ENCODE measurements around the gene TCEAL1.

GRCh38 chrX:103615781-103616371, 12.9 kb upstream of the TCEAL1 start:
- TF ChIP-seq CTCF (IDR thresholded peaks at IDR 0.05; ENCODE audit: poor library complexity, severe bottlenecking) (no peak), EZH2 (IDR thresholded peaks at IDR 0.05; ENCODE audit: borderline replicate concordance, insufficient read depth, low read length, poor library complexity, severe bottlenecking) (no peak), SMC3 (conservative IDR thresholded peaks at IDR 0.05; ENCODE audit: poor library complexity) (no peak), RAD21 (conservative IDR thresholded peaks at IDR 0.05) (no peak), MXI1 (conservative IDR thresholded peaks at IDR 0.05; ENCODE audit: poor library complexity, severe bottlenecking) (no peak), EP300 (conservative IDR thresholded peaks at IDR 0.05; ENCODE audit: poor library complexity, severe bottlenecking) (no peak), POLR2AphosphoS5 (IDR thresholded peaks at IDR 0.05) (no peak)
- TF ChIP-seq, protein P1, sequence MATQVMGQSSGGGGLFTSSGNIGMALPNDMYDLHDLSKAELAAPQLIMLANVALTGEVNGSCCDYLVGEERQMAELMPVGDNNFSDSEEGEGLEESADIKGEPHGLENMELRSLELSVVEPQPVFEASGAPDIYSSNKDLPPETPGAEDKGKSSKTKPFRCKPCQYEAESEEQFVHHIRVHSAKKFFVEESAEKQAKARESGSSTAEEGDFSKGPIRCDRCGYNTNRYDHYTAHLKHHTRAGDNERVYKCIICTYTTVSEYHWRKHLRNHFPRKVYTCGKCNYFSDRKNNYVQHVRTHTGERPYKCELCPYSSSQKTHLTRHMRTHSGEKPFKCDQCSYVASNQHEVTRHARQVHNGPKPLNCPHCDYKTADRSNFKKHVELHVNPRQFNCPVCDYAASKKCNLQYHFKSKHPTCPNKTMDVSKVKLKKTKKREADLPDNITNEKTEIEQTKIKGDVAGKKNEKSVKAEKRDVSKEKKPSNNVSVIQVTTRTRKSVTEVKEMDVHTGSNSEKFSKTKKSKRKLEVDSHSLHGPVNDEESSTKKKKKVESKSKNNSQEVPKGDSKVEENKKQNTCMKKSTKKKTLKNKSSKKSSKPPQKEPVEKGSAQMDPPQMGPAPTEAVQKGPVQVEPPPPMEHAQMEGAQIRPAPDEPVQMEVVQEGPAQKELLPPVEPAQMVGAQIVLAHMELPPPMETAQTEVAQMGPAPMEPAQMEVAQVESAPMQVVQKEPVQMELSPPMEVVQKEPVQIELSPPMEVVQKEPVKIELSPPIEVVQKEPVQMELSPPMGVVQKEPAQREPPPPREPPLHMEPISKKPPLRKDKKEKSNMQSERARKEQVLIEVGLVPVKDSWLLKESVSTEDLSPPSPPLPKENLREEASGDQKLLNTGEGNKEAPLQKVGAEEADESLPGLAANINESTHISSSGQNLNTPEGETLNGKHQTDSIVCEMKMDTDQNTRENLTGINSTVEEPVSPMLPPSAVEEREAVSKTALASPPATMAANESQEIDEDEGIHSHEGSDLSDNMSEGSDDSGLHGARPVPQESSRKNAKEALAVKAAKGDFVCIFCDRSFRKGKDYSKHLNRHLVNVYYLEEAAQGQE (IDR thresholded peaks at IDR 0.05; ENCODE audit: borderline replicate concordance): no peak
